Stimulated activated CD4-positive, alpha-beta T cell treated with anti-CD3 and anti-CD28 coated beads, Interleukin-2, amount 100 ng/mL, for 24 hours (primary cell): ENCODE results near the gene TDP1.
"Not testable (repeated sequence)": the region's sequence is repeated elsewhere in the genome, so short reads cannot be mapped to it uniquely, and the experiment has no call there.

Experiments used
- DNase-seq, 2 donors: peaks; one replicate each; pipeline ENCODE4 v3.0.0-alpha.2; 2020

The TDP1 gene

DNA sequence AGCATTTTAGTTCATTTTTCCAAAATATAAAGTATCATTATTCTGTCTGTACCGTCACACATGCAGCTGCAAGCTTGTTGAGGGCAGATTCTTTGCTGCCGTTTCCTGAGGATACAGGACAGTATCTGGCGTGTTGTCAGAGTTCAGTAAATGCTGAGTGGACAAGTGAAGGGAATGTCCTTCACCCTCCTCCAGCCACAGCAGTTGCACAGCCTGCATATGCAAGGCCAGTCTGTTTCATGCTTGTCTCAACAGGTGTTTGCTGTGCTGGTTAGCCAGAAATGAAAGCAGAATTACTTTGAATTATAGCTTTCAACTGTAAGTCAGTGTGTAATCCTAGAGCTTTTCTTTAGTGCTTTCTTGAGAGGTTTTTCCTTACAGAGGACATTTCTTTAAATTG lies 36.5 kb downstream of the TDP1 start:
- no peak for DNase-seq

DNA sequence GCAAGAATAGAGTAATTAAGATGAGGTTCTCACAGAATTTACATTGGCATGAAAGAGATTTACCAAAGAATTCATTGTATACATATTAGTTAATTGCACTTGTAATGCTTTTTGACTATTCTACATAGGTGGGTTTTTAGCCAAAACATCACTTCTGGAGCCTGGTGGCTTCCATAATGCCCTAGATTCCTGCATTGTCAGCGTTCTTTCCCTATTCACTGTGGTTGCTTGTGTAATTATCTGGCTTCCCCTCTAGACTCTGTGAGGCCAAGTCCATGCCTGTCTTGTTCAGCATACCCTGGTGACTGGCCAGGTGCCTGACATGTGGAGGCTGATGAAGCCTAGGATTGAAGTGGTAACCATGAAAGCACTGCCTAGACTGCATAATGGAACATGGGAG lies 41.2 kb downstream of the TDP1 start:
- no peak for DNase-seq

DNA sequence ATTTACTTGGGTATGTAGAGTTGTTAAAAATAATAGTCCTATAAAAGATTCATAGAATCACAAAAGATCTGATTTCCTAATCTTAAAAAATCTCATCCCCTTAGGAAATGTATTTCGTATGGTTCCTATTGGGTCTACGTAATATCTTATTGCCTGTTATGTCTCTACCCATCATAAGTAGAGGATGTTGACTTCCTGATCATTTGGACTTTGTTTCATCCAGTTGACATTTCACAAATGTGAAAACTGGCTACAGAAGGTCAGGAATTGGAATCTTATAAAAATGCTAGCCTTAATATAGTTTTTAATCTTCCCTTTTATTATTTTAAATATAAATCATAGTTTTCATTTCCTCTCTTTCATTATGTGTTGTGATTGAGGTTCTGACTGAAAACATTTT lies 45.2 kb downstream of the TDP1 start:
- no peak for DNase-seq

DNA sequence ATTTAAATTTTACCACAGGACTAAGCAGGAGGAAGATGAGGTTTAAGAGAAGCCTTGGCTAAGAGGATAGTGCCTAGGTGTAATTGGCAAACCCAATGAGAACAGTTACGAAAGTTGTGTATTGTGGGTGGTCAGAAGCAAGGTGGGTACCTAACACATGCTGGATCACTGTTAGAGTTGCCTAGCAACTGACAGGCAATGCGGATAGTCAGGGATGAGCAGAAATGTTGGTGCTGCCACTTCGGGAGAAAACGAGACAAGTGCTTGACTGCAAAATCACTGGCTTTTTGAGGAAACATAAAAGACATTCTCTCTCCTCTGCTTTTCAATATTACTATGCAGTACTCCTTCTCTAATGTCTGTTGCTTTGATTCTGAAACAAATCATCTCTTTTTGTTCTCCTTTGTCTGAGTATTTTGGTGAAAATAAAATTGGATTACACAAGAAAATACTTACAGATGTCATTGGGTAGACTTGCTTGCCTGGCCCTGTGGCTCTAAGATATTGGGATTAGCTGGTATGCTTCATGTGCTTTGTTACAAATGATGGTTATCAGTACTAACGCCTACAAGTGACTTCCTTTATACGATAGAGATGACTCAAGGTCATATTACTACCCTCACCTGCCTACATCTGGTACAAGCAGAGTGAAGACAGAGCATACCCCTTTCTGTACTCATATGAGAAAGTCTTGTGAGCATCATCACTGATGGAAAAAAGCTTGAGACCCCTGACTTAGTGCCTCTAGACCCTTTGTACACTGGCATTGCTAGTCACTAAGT lies 48.0 kb downstream of the TDP1 start:
- no peak for DNase-seq

DNA sequence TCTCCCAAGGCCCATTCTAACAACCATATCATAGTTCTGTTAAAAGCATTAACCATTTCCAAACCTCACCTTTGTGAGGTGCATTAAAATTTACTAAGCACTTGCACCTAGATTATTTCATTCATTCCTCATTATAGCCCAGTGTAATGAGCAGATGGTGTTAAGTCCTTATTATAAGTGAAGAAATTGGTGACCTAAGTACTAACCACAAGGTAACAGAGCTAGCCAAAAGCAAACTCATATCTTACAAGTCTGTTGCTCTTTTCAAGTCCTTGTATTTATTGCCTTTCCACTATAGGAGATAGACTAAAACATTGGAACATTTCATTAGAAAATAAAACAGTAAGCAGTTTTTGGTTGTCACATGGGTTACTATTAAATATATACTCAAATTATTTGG lies 49.7 kb downstream of the TDP1 start:
- DNase-seq: no peak

DNA sequence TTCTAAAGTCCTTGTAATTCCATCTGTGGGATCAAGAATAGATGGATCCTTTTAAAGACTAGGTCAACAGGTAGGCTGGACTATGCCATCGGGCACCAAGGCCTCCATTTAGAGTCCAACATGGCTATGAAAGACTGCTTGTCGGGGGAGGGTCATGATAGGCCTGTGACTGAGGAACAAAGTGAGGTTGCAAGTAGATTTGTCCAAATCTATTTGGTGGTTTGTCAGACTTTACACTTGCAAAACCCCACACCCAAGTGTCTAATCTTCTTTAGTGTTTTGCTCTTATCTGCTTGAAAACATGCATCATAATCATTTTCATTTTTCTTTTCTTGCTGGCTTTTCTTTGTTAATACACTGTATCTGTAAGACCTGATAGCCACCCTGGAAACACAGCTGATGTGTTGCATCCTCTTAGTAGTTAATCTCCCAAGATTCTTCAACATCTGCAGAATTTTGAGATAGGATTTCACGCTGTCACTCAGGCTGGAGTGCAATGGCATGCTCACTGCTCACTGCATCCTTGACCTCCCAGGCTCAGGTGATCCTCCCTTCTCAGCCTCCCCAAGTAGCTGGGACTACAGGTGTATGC lies 50.3 kb downstream of the TDP1 start:
- no peak for DNase-seq

DNA sequence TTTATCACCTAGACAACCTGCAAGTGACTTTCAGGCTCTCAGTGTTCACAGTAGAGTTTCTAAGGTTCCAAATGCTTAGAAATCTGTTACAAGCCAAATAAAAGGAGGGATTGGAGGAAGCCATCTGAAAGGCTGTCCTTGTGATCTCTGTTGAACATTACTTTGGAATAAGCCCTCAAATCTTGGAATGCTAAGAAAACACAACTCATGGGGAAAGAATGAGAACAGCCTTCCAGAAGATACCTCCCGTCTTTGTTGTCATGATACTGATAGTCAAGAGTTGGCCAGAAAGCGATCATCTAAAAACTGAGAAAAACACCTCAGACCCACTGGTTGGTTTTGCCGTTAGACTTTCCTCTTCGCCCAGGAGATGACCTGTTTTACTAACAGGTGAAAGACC lies 61.6 kb downstream of the TDP1 start:
- DNase-seq: no peak

DNA sequence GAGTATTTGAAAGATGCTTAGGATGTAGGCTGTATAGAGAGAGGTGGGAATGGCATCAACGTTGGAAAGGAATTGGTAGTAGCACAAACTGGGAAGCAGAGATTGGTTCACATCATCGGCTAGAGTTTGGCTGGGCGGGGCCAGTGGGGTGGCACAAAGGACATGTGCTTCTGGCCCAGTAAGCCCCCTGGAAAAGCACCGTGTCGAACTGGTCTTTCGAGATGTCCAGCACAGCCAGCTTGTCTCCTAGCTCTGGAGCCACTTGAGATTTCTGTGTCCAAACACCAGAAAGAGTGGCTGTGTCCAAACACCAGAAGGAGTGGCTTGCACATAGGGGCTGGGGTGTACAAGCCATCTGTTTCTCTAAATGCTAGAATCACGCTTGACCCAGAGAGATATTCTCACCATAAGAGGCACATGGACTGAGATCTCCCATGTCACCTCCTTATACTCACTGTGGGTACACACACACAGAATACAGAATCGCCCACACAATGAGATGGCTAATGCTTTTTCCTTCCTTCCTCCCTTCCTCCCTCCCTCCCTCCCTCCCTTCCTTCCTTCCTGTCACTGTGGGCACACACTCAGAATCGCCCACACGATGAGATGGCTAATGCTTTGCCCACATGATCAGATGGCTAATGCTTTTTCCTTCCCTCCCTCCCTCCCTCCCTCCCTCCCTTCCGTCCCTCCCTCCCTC lies 64.2 kb downstream of the TDP1 start:
- DNase-seq: no peak

DNA sequence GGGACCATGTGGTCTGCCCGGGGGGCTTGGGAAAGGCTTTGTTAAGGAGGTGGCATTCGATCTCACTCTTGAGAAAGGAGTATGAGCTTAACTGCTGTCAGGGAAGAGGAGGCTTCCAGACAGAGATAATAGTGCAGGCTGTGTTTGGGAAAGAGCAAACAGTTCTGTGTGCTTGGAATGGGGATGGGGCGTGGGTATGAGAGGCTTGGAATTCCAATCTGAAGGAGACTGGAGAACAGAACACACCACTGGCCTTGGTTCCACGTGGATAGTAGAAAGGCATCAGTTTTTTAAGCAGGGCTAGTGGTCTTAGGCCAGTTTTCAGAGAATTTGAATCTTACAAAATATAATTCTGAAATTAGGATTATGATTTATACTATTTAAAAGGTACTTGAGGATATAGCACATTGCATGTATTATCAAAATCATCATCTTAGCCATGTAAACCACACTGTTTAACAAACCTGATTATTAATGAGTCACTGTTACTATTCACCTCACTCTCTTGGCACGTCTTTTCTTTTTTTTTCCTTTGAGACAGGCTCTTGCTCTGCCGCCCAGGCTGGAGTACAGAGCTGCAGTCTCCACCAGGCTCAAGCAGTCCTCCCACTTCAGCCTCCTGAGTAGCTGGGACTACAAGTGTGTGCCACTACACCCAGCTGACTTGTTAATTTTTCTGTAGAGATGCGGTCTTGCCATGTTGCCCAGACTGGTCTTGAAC lies 67.6 kb downstream of the TDP1 start:
- no peak for DNase-seq

DNA sequence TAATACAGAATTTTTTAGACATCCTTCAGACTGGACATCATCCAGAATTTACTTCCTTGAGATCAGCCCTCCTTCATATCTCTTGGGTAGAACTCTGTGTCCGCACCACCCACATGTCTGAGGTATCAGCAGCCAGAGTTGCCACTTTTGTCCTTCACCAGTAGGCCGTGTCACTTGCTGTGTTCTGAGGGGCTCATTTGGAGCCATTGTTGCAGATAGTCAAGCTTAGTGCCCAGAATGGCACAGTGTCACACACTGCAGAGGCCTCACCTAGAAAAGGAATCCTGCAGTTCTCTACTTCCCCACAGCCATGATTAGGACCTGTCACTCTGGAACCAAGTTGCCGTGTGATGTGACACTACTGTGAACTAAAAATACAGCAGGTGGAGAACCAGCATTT lies 69.2 kb downstream of the TDP1 start:
- no peak for DNase-seq

DNA sequence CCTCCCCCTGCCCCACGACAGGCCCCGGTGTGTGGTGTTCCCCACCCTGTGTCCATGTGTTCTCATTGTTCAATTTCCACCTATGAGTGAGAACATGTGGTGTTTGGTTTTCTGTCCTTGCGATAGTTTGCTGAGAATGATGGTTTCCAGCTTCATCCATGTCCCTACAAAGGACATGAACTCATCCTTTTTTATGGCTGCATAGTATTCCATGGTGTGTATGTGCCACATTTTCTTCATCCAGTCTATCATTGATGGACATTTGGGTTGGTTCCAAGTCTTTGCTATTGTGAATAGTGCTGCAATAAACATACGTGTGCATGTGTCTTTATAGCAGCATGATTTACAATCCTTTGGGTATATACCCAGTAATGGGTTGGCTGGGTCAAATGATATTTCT lies 70.9 kb downstream of the TDP1 start:
- DNase-seq: not testable (repeated sequence)

DNA sequence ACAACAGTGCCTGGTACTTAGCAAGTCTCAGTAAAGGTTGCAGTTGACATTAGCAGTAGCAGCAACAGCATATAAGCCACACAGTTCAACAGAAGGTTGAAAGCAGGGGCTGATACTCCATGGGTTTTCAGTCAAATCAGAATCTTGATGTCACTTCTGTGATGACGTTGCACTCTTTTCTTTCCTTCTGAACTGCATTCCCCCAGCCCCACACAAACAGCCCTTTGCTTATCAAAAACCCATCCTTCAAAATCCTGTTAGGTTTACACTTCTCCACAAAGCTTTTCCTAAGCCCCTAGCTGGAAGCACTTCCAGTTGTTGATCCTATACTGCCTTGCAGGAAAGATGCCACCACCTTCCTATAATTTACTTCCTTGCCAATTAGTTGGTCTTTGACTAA lies 72.1 kb downstream of the TDP1 start:
- no peak for DNase-seq

DNA sequence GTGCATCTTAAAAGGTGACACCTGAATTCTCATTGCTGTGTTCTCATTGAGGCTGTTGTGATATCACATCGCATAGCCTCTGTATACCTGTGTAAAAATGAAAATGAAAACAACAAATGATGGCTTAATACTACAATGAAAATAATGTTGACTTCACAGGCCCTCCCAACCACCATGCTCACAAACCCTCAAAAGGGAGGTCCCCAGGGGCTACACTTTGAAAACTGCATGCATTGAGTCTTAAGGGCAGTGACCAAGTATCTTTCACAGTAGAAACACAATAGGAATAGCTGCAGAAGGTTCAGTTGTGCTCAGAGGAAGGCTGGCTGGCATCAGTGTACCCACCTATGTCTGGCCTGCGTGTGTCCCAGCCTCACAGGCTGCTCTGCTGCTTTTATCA lies 78.4 kb downstream of the TDP1 start:
- no peak for DNase-seq

DNA sequence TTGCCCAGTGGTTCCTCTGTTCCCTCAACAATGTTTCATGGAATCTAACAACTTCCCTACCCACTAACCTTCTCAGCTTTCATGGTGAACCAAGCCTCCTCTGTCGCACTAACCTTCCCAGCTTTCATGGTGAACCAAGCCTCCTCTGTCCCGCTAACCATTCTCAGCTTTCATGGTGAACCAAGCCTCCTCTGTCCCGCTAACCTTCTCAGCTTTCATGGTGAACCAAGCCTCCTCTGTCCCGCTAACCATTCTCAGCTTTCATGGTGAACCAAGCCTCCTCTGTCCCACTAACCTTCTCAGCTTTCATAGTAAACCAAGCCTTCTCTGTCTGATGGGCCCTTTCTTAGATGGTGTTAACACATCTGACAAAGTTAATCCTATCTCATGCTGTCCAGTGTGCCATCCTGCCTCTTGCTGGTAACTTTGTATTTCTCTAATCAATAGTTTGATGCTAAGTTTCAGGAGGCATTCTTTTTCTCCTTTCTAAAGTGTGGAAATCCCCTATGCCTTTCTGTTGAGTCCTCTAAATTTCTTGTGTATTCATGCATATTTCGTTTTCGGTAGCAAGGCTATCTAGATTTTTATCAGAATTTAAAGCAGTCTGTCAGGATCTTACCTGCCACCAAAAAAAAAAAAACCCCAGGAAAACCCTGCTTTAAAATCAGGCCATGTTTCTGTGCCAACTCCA lies 79.3 kb downstream of the TDP1 start:
- DNase-seq: no peak

DNA sequence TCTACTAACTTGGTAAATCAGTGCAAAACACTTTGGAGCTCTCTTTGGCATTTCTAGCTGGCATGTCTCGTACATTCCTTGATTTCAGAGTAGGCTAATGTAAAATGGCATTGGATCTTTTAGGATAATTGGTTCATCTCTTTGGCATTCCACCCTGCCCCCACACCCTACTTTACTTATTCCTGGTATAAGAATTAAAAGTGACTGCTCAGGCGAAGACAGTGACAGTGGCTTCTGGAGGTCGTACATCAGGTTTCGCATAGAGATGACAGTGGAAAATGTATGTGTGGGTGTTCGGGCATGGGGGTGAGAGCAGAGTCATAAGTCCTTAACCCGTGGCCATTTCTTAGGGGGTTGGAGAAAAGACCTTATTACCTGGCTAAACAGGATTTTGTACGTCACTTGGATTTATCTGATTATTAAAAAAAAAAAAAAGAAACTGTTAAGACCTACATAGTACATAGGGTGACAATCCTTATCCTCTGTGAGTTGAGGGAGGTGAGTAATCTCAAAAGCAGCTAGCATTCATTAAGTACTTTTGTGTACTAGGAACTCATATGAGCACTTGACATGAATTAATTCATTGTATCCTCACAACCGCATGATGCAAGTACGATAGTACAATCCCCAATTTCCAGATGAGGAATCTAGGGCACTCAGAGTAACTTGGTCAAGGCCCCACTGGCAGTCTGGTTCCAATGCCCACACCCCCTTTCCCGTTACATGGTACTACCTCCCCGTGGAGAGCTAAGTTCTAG lies 83.7 kb downstream of the TDP1 start:
- no peak for DNase-seq

DNA sequence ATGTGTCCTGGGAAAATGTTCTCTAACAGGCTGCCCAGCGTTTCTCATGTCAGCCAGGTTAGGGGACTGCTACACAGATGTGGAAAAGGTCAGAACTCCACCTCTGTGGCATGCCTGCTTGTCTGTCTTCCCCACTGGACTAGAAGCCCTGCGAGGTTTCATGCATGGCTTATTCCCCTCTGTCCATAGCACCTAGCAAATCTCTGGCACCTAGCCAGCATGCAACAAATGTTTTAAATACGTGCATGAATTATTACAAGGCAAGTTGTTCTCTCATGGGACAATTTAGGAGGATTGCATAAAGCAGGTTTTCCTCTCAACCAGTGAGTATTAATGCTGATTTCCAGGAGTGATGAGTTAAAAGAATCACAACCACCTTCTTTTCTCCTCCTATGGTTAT lies 84.7 kb downstream of the TDP1 start:
- no peak for DNase-seq

DNA sequence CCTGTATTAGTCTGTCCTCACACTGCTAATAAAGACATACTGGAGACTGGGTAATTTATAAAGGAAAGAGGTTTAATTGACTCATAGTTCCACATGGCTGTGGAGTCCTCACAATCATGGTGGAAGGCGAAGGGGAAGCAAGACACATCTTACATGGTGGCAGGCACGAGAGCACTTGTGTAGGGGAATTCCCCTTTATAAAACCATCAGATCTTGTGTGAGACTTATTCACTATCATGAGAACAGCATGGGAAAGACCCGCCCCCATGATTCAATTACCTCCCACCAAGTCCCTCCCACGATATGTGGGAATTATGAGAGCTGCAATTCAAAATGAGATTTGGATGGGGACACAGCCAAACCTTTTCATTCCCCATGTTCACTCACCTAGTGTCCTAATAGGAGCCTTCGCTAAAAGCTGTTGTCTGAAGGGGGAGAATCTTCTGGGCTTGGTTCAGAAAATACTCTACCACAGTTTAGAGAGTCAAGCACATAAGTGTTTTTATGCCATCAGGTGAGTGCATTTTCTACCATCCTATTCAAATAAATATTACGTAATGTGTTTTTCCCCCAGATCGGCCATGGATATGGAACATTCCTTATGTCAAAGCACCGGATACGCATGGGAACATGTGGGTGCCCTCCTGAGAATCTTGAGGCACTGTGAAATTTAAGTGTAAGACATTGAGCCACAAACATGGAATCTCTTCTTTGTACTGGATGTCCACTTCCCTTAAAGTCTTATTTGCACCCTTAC lies 86.9 kb downstream of the TDP1 start:
- no peak for DNase-seq

DNA sequence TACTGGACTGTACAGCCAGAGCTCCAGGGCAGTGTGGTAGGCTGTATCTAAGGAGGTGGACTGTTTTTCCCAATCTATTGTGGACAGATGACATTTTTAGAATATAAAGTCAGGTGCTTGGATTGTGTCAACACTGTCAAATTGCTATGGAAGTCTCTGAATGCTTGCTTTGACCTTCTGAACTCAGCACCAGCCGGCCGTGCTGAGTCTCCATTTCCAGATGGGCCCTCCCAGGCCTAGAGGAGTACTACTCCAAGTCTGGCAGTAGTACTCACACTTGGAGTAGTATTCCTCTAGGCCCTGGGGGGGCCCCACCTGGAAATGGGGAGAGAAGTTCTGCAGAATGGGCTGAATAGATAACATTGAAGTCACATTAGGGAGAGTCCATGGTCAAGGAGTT lies 89.9 kb downstream of the TDP1 start:
- DNase-seq: no peak

DNA sequence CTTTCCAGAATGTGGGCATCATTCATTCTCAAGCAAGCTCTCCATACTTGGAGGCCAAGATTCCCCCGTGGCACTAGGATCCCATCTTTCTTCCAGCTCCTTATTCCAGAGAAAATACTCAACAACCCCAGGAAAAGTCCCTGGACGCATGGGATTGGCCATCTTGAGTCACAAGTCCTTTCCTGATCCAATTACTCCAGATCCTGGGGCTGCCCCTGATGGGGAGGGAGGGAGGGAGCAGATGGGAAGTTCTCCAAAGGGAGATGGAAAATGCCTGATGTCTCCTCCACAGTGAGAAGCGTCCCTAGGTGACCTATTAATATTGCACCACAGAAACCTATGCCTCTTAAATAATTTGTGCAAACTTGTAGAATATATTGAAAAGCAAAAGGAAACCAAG lies 93.7 kb downstream of the TDP1 start:
- no peak for DNase-seq

DNA sequence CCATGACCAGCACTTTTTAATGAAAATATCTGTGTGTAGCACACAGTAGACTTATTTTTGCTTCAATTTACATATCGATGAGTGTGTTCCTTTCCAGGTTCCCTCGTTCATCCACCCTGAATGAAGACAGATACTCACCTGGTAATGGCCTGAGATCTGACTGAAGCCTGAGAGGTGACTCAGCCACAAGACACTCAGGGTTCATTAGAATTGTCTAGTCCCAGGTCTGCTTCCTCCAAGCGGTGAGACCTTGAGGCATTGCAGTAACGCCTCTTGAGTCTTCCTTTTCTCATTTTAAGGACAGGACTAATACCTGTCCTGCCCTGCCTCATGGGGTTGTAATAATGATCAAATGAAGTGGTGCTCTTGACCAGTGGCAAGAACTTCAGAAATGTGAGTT lies 94.5 kb downstream of the TDP1 start:
- DNase-seq: no peak

DNA sequence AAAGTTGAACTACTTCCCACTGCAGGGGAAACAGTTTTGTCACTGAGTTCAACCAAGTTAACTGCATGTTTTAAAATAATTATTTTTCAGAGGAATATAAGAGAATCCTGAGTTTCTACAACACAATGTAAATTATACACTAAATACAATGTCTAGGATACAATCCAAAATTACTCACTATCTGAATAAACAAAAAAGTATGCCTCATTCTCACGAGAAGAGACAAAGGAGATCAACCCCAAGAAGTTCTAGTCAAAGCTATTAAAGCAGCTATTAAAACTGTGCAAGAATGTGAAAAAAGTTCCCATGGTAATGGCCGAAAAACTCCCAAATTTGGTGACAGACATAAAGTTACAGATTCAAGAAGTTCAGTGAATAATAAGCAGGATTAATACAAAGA lies 97.3 kb downstream of the TDP1 start:
- DNase-seq: no peak

DNA sequence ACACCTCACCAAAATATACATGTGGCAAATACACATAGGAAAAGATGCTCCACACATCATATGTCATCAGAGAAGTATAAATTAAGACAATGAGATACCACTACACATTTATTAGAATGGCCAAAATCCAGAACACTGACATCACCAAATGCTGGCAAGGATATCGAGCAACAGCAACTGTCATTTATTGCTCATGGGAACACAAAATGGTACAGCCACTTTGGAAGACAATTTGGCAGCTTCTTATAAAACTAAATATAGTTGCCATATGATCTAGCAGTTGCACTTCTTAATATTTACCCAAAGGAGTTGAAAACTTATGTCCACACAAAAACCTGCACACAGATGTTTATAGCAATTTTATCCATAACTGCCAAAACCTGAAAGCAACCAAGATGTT lies 99.1 kb downstream of the TDP1 start:
- no peak for DNase-seq
